Embryonic facial prominence (tissue), 1 donor: ENCODE results near the gene DNAH1.
A peak's percentile ranks its signal among the peaks of the same experiment; 100 is the strongest.

Experiments used
- DNase-seq: peaks from one replicate; pipeline ENCODE4 v3.0.0-alpha.2; 2016; ENCODE audit errors: extremely low spot score

The DNAH1 gene

GRCh38 chr3:52290596-52291507 is 25.3 kb upstream of the DNAH1 start:
- no peak for DNase-seq

DNA sequence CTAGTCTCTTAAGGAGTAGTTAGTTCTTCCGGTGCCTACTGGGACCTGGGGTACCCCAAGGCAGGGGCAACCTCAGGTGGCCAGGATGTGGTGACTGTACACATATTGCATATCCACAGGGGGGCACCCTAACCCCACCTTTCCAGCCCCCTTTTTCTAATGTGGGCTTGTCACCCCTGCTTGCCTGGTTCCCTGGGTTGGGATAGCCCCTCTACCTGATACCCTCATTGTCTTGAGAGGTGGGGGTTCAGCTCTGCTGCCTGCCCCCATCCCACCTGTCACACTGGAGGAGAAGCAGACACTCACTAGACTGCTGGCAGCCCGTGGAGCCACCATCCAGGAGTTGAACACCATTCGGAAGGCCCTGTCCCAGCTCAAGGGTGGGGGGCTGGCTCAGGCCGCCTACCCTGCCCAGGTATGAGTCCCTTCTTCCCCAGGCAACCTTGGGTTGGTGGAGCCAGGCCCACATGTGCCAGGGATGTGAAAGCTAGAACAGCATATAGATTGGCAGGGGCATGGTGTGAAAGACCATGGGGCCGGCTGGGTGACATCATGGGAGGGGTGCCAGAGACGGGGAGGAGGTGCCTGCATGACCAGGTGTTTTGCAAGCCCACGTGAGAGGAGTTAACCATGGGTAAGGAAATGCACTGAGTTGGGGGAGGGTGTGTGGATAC is 24.5 kb upstream of the DNAH1 start:
- DNase-seq: no peak

- no peak for DNase-seq
Observed at GRCh38 chr3:52292247-52293065, 23.7 kb upstream of the DNAH1 start.

- no peak for DNase-seq
Observed at GRCh38 chr3:52293491-52294319, 22.4 kb upstream of the DNAH1 start.

DNA sequence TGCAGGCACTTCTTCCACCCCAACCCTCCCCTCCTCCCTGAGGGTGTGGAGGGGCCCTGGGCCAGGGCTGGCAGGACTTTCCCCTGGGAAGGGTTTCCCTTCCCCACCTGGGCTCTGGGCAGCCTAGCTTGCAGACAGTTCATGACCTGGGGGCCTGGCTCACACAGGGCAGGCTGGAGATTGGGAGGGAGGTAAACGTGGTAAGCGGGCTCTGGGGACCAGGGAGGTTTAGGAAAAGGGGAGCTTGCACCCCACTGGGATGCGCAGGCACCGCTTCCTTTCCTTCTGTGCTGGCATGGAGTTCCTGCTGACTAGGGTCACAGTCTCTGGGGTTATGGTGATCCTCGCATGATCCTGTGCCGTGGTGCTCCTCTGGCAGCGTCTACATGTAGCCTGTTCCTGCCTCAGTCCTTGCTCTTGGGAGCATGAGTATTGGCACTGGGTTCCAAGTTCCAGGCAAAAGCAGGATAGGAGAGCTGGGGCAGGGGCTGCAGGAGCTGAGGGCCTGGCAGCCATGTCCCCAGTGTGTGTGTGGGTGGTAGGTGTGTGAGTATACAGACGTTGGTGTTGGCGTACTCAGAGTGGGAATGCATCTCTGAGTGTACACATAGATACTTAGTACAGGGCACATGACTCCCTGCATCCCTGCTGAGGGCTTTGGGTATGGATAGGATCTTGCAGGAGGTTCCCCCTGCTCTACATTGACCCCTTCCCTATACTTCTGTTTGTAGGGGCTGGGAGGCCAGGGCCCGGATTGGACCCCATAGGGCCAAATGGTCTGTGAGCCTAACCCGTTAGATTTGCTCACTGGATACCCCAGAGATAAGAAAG is 21.6 kb upstream of the DNAH1 start:
- no peak for DNase-seq

DNA sequence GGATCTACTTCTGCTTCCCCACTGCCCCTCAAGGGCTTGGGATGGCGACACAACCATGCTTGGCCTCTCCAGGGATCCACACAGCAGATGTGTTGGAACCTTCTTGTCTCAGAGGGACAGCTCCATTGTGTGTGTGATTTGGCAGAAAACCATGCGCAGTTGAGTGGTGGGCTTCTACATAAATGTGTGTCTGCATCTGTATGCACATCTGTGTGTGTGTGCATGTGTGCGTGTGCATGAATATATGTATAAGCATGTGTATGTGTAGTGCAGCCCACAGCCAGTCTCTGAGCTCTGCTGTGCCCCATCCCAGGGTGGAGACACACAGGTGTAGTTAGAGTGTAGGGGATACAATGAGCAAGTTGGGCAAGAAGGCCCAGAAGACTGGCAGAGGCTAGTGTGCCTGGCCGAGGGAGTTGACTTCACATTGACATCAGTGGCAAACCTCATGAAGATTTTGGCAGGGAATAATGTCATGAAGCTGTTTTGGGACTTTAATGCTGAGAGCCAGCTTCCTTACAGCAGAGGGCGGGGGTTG is 20.4 kb upstream of the DNAH1 start:
- DNase-seq: no peak

GRCh38 chr3:52297242-52298148 is 18.6 kb upstream of the DNAH1 start:
- no peak for DNase-seq

DNA sequence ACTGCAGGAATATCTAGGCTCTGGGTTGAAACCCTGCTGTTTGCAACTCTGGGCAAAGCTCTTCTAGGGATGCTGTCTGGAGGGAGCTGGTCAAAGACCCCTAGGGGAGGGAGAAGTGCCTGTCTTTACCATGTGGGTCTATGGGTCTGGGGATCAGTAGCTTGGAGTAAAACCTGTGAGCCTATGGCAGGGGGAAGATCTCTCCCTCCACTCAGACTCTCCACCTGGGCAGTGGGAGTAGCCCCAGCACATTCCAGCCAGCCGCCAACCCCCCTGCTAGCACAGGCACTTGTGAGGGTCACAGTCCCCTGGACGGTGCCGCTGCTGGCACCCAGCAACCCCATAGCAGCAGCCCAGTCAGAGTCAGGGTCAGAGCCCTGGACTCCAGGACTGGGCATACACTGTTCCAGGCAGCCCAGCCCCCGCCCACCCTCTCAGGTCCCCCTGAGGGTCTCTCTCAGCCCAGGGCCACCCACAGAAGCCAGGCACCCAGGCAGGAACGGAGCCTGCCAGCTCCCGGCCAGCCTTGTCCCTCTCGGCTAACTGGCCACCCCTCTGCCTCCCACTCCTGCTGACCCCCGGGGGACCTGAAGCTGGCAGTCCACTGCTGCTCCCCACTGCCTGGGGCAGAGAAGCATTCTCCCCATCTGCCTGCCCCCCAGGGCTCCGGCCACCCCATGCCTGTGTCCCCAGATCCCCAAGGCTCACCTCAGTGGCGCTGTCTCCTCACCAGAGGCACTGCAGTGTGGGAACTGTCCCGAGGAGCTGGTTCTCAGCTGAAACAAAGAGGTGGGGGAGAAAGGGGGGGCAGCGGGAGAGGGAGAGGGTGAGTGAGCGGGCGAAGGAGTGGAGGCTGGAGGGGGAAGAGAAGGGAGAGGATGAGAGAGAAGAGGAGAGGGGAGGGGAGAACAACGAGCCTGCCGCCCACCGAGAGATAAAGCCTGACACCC is 17.7 kb upstream of the DNAH1 start:
- DNase-seq: peak; percentile 48

DNA sequence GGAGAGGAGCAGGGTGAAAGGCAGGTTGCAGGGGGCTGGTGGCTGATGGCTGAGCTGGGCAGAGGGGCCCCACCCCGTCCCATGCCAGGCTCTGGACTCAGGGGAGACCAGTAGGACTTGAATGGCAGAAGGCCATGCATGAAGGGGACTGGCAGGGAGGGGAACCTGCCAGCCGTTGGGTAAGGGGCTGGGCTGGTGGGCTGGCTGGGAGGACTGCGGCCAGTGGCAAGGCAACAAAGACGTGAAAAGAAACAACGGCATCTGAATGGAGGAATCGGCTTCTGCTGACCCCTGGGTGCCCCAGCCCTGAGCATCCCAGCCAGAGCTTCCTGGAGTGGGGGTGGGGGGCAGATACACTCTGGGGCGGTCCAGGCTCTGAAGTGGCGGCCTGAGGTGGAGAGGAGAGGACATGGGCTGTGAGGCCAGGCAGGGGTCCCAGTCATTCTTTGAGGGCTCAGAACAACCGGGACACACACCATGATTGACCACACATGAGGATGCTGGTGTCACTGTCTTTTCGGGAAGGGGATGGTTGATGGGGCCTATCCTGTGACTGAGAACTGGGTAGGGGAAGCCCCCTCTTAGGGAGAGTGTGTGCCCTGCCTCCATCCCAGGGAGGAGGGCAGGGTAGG is 16.8 kb upstream of the DNAH1 start:
- DNase-seq: no peak

DNA sequence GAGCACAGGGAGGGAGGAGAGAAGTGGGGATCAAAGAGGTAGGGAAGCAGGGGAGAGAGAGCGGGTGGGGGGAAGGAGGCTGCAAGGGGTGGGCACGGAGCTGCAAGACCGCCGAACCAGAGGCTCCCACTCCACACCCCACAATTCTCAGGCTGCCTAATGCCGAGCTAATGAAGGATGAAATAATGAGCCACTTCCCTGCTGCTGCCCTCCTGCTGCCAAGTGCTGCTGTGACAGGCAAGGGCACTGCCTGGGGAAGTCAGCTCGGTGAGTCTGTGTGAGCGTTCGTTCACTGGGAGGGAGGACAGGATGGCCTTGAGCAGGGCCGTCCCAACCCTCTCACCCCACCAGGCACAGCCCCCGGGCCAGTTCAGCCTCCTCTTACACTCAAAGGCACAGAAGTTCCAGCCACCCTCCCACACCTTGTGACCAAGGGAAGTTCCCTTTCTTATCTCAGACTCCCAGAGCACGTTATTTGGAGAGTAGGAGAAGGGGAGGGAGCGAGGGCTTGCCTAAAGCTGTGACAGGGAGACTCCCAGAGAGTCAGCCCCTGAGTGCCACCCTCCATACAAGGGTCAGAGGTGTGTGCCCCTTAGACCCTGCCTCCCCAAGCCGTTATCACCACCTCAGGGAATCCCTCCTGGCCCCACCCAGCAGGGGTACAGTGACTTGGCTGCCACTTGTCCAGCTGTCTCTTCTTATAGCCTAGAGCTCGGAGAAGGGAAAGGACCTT is 16.1 kb upstream of the DNAH1 start:
- no peak for DNase-seq

GRCh38 chr3:52302426-52303145 is 13.5 kb upstream of the DNAH1 start:
- DNase-seq: no peak

GRCh38 chr3:52303811-52304210 is 12.3 kb upstream of the DNAH1 start:
- no peak for DNase-seq

DNA sequence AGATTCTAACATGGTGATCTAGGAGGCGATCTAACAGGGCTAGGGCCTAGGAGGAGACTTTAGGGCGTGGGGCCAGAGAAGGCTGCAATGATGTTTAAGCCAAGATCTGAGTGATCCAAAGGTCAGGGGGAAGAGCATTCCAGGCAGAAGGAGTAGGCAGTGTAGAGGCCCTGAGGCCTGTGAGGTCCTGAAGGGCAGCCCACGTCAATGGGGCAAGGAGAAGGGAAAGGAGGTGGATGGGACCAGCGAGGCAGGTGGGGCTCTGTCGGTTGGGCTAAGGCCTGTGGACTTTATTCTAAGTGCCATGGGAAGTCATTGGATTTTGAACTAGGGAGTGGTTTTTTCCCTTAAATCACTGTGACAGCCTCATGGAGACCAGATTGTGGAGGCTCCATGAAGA is 10.2 kb upstream of the DNAH1 start:
- no peak for DNase-seq

- no peak for DNase-seq
Observed at GRCh38 chr3:52306978-52307377, 9.1 kb upstream of the DNAH1 start.

GRCh38 chr3:52308308-52308707 is 7.8 kb upstream of the DNAH1 start:
- no peak for DNase-seq
